Left colon (tissue), 2 donors: ENCODE results near the gene TSKU. TPM values are rescaled to one million over a fixed set of nuclear protein-coding genes. Genes with fewer than 3 reads are reported as not detected.
A peak's percentile ranks its signal among the peaks of the same experiment; 100 is the strongest.

Experiments used
- ATAC-seq: fragments of 200-7000 bp; cut with Tn5 transposase; one replicate; pipeline ENCODE4 v1.9.1; 2020; ENCODE audit warnings: mild to moderate bottlenecking, moderate library complexity
- DNase-seq, 2 donors: peaks; one replicate each; pipeline ENCODE4 v3.0.0-alpha.2; 2020
- intact Hi-C, 2 donors: fragments of 100-400 bp; cut with DNase I in 1 of 2; cut with micrococcal nuclease in 1 of 2; formaldehyde crosslinking; loops; one replicate each; pipeline versions ENCODE4 v1.11.2 to v1.14.0; 2022; cut with DNase I, micrococcal nuclease
- total RNA-seq, 2 donors: library from RNA; stranded (reverse); fragmentation: NEBNext Ultra II Directional; extraction: Animal tissue kit (Norgen Biotek cat#: 25700); gene quantifications; one replicate each; pipeline ENCODE4 v1.2.1, GENCODE V29; 2021
- donor health status: DM: no; HTN: no; CAD: no.
- donor health status: DM: yes; HTN: yes; CAD: no.

Gene TSKU
- total RNA-seq, 2 donors from 2014 or later, result 38.4 to 42.6 TPM

GRCh38 chr11:76767659-76768058 is 15.5 kb upstream of the TSKU start:
- no peak for DNase-seq
- no peak for ATAC-seq
- intact Hi-C loops, result no loop called here

GRCh38 chr11:76768088-76768908 is 14.9 kb upstream of the TSKU start:
- peak; percentile 60 for ATAC-seq
- DNase-seq, result peak in 1 of 2 donors; percentile 57
- intact Hi-C loops, result no loop called here

DNA sequence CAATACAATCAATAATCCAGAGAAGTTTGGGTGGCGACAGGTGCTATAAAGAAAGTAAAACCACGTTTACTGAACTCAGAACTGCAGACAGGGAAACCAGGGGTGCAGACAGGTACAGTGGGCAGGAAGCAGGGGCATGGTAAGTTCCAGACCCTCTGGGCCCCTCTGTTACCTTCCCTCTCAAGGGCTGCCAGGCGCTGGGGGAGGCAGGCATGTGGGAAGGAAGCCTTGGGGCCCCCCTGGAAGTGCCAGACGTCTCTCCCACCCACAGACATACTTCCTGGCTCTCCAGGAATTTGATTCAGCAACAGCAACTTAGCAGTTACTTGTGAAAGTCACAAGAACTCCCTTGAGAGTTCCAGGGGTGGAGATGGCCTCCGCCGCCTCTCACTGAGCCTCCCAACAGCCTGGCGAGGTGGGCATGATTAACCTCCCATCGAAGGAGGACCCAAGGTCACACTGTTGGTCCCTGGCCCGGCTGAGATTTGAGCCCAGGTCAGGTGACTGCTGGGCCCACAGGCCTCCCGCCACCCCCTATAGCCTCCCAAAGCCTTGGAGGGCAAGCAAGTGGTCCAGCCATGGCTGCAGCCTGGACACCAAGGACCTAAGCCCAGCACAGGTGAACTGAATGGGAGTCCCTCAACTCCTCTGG is 14.1 kb upstream of the TSKU start:
- DNase-seq (peak in 1 of 2 donors; percentile 32), ATAC-seq (no peak)
- intact Hi-C loops, result no loop called here

GRCh38 chr11:76769645-76770586 is 13.2 kb upstream of the TSKU start:
- intact Hi-C loops, result no loop called here
- peak; percentile 82 for ATAC-seq
- peak; percentile 82 to 94 for DNase-seq

- intact Hi-C loops, result no loop called here
- peak; percentile 31 for ATAC-seq
- peak; percentile 48 to 78 for DNase-seq
Measured at GRCh38 chr11:76770642-76771445, 12.3 kb upstream of the TSKU start.

DNA sequence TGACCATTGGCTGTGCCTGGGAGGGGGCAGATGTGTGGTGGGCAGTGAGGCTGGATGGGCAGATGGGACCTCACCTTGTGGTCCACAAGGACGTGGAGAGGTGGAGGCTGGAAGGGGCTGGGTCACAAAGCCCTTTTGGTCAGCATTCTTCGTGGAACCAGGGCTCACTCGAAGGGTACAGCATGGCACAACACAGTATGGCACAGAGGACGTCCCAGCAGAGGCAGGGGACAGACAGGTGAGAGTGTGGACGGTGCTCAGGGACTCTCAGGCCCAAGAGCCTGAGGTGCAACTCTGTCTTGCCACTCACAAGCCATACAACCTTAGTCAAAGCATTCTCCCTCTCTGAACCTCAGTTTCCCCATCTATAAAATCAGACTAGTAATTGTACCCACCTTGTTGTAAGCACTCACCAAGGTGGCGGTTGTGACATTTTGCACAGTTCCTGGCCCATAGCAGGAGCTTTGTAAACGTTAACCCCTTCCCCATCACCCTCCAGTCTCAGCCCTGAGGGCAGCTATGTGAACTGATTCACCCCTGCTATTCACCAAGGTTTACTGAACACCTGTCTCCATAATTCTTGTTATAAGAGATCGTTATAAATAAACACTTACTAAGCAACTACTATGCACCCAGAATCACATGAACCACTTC is 11.6 kb upstream of the TSKU start:
- ATAC-seq, result no peak
- no peak for DNase-seq
- intact Hi-C loops, result no loop called here

DNA sequence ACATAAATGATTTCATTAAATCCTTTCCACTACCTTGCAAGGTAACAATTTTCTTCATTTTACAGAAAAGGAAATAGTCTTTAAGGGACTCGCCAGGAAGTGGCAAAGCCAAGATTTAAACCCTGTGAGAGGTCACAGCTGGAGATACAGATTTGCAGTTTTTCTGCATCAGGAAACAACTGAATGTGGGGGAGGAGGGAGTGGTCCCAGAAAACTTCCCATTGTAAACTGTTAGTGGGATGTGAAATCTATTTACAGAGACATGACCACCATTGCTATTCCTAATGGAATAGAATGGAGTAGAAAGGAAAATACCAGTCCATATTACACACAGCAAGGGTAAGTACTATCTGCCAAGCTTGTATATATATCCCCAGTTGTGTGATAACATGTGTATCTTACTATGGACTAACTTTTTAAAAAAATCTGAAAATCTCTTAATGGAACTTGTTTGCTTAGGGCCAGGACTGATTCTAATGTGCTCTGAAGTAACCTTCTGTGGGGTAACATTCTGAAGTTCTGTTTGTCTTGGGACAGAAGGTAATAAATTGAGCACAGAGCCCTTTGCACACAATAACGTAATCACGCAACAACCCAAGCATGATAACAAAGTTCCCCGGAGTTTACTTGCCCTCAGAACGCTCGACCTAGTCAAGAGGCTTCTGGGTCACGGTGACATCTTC is 10.9 kb upstream of the TSKU start:
- peak; percentile 28 for ATAC-seq
- DNase-seq, result no peak
- intact Hi-C loops, result no loop called here

- ATAC-seq, result no peak
- intact Hi-C loops, result no loop called here
- no peak for DNase-seq
Measured at GRCh38 chr11:76772783-76773106, 10.4 kb upstream of the TSKU start.

DNA sequence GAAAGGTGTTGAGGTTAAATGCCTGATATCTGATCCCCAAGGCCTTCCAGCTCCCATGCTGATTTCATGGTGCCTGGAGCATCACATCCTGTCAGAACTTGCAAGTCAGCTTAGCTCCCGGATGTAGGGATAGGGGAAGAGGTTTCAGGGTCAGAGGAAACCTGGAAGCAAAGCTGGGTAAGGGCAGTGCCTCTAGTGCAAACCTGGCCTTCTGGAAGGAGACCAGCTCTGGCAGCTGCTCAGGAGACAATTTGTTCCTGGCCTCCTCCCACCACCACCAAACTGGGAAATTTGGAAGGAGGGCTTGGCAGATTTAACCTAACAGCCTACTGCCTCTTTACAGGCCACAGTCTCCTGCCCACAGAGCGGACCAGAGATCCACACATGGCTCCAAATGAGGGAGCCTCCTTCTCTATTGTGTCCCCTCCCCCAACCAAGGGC is 9.2 kb upstream of the TSKU start:
- intact Hi-C loops, result no loop called here
- no peak for ATAC-seq
- no peak for DNase-seq

GRCh38 chr11:76776472-76776871 is 6.7 kb upstream of the TSKU start:
- intact Hi-C loops, result no loop called here
- DNase-seq, result no peak
- no peak for ATAC-seq

DNA sequence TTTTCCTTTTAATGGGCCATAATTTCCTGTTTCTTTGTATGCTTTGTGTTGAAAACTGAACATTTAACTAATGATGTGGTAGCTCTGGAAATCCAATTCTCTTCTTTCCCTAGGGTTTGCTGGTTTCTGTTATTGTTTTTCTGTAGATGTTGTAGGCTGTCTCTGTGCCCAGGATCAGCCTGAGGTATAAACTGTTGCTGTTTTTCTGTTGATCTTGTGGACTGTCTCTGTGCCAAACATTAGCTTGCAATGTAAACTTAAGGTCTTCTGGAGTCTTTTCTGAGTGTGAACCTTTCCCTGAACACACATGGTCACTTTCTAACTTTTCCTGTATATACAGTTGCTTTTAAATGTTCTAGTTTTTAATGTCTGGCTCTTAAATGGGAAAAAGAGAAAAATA is 5.9 kb upstream of the TSKU start:
- intact Hi-C loops, result no loop called here
- no peak for ATAC-seq

DNA sequence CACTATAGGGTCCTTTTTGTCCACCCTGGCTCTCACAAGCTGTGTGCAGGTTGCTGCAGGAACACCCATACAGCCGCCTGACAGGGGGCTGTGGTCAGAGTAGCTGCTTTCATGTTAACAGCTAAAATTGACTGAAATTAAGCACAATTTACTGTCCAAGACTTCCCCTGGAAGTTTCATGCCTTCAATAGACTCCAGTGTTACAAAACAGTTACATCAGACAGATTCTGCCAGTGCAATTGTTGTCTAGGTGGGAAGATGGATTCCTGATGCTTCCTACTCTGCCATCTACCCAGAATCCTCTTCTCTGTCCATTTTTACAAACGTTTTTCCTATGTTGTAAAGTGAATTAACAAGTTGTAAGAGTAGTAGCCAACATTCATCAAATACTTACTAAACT is 5.3 kb upstream of the TSKU start:
- ATAC-seq (no peak), DNase-seq (no peak)
- intact Hi-C loops, result no loop called here

More for the DNA sequence above, 5.9 kb upstream of the TSKU start:
- no peak for DNase-seq

DNA sequence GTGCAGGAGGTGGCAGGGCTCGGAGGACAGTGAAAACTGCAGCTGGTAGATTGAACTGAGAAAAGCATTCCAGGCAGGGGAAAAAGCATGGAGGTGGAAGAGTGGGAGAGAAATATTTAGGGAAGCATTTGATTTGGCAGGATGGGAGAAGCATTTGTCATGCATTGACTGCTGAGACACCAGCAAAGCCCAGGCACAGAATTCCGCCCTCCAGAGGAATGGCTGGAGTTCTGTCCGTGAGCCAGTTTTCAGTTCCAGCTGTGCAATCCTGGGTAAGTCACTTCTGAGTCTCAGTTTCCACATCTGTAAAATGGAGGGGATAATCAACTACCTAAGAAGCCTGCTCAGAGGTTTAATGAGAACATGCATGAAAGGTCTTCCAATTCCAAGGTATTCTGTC is 4.3 kb upstream of the TSKU start:
- intact Hi-C loops, result no loop called here
- ATAC-seq (no peak), DNase-seq (no peak)

- intact Hi-C loops, result no loop called here
- DNase-seq, result peak; percentile 70 to 78
- peak; percentile 60 for ATAC-seq
Measured at GRCh38 chr11:76781046-76781801, 1.9 kb upstream of the TSKU start.

- intact Hi-C loops, result no loop called here
Measured at GRCh38 chr11:76781807-76782530, 1.2 kb upstream of the TSKU start.

GRCh38 chr11:76782531-76783293 is 444 bp upstream of the TSKU start:
- DNase-seq (peak; percentile 91), ATAC-seq (peak; percentile 65)
- intact Hi-C loops, result no loop called here

More at GRCh38 chr11:76781807-76782530, 1.2 kb upstream of the TSKU start:
- peak; percentile 47 for ATAC-seq
- no peak for DNase-seq
